ENCODE data around the gene CD38. TPM values are rescaled to one million over a fixed set of nuclear protein-coding genes. Genes with fewer than 3 reads are reported as not detected.

The CD38 gene
- total RNA-seq, 1 experiment from 2014 or later: not detected

GRCh38 chr4:15744016-15744545, 34.0 kb upstream of the CD38 start:
- Histone ChIP-seq H3K36me3 (ENCODE audit: control insufficient read depth in 1 of 2, insufficient read depth in 2 of 2, low read length in 2 of 2) (no peaks in the 10 kb centered on the region), H3K4me1 (ENCODE audit: control insufficient read depth in 1 of 2, insufficient read depth in 2 of 2, low read length in 2 of 2) (no peaks in the 10 kb centered on the region), H3K4me2 (ENCODE audit: low read length) (no peak overlapping the region), H3K4me3 (replicated peaks in 1 of 2; ENCODE audit: low read depth in 1 of 2, low read length in 2 of 2) (no peak overlapping the region), H3K27me3 (ENCODE audit: insufficient read depth, low read length) (no peaks in the 10 kb centered on the region), H3K79me2 (ENCODE audit: insufficient read depth, low read length) (no peaks in the 10 kb centered on the region), H3K9ac (ENCODE audit: low read length) (no peak overlapping the region), H3K9me3 (ENCODE audit: control insufficient read depth in 1 of 2, insufficient read depth in 1 of 2, low read depth in 1 of 2, low read length in 2 of 2) (no peaks in the 10 kb centered on the region), H4K20me1 (ENCODE audit: insufficient read depth) (no peaks in the 10 kb centered on the region), H3K27ac (ENCODE audit: low read depth, low read length) (no peak overlapping the region), H3K9me2 (ENCODE audit: insufficient read depth) (no peaks in the 10 kb centered on the region), H2AFZ (ENCODE audit: low read depth, low read length, poor library complexity, severe bottlenecking) (no peak overlapping the region)
- ChIA-PET POLR2A (no interaction called here), RAD21 (ENCODE audit: low non-redundant PET in 1 of 2, low total read pairs in 2 of 2, uncharacterized antibody in 2 of 2, unreplicated experiment in 2 of 2) (no interaction called here), CTCF (interaction anchor here (1.0 kb wide), 1 partner anchor 12 kb away, joined by 3 read pairs; no protein-coding TSS in a partner anchor)
- ATAC-seq: no peak
- TF ChIP-seq ZNF274 (IDR thresholded peaks at IDR 0.05; ENCODE audit: low read depth, low read length): no peak
- TF ChIP-seq ZBTB33 (IDR thresholded peaks at IDR 0.05; ENCODE audit: extremely low read depth, insufficient replicate concordance, low read length): no peak
- no peak for TF ChIP-seq SRF (IDR thresholded peaks at IDR 0.05; ENCODE audit: low read depth)
- TF ChIP-seq MAX (IDR thresholded peaks at IDR 0.05): no peak
- no peak for TF ChIP-seq ELF1 (IDR thresholded peaks at IDR 0.05; ENCODE audit: borderline replicate concordance, low read depth)
- no peak for TF ChIP-seq FOSL1 (IDR thresholded peaks at IDR 0.05; ENCODE audit: low read depth)
- TF ChIP-seq JUND (IDR thresholded peaks at IDR 0.05): no peak
- TF ChIP-seq RAD21 (IDR thresholded peaks at IDR 0.05; ENCODE audit: low read depth): no peak
- no peak for TF ChIP-seq EGR1 (IDR thresholded peaks at IDR 0.05; ENCODE audit: low read depth)
- TF ChIP-seq CEBPB (IDR thresholded peaks at IDR 0.05; ENCODE audit: low read depth): no peak
- TF ChIP-seq POLR2A (IDR thresholded peaks at IDR 0.05; ENCODE audit: borderline replicate concordance, extremely low read depth, insufficient read depth, insufficient read length): no peak
- TF ChIP-seq ZFX (IDR thresholded peaks at IDR 0.05): no peak
- no peak for TF ChIP-seq TCF7L2 (IDR thresholded peaks at IDR 0.05; ENCODE audit: borderline replicate concordance, extremely low read depth, insufficient read depth, insufficient read length)
- TF ChIP-seq REST (IDR thresholded peaks at IDR 0.05; ENCODE audit: low read depth): no peak
- TF ChIP-seq SP1 (IDR thresholded peaks at IDR 0.05; ENCODE audit: low read depth): no peak
- TF ChIP-seq ATF3 (IDR thresholded peaks at IDR 0.05): no peak
- no peak for TF ChIP-seq SIN3A (IDR thresholded peaks at IDR 0.05; ENCODE audit: low read depth)
- no peak for TF ChIP-seq POLR2AphosphoS5 (IDR thresholded peaks at IDR 0.05; ENCODE audit: low read depth, low read length)
- DNase-seq (ENCODE audit: low read depth, low spot score): no peak
- intact Hi-C loops (cut with micrococcal nuclease): no loop called here
- no TSS peak for BruUV-seq (replicated peaks)

Measured in HCT116 (cell line).